T-helper 1 cell treated with Interleukin-12 subunit alpha and Interleukin-12 subunit beta and Interleukin-4 antibody, amounts not matched to agents 30 μg/mL and 1 μg/mL, for 36 hours (primary cell): ENCODE results near the gene OR13C3.

Experiments
- H3K27ac Mint-ChIP-seq: one replicate; pipeline ENCODE4 v1.8.0; 2021; ENCODE audit warnings: mild to moderate bottlenecking, mixed read lengths
- H3K27me3 Mint-ChIP-seq: one replicate; pipeline ENCODE4 v1.8.0; 2021; ENCODE audit warnings: low read depth, mixed read lengths
- H3K36me3 Mint-ChIP-seq: one replicate; pipeline ENCODE4 v1.8.0; 2021; ENCODE audit warnings: low read depth, mixed read lengths
- H3K4me1 Mint-ChIP-seq: one replicate; pipeline ENCODE4 v1.8.0; 2021; ENCODE audit warnings: low read depth, mixed read lengths
- H3K4me3 Mint-ChIP-seq: one replicate; pipeline ENCODE4 v1.8.0; 2021; ENCODE audit warnings: mild to moderate bottlenecking, moderate library complexity, mixed read lengths
- H3K9me3 Mint-ChIP-seq: one replicate; pipeline ENCODE4 v1.8.0; 2021; ENCODE audit warnings: mixed read lengths

OR13C3 gene

GRCh38 chr9:104506565-104506964, 30.1 kb downstream of the OR13C3 start:
- Mint-ChIP-seq H3K27me3 (no peaks in the 10 kb centered on the region), H3K27ac (no peak overlapping the region), H3K4me1 (no peaks in the 10 kb centered on the region), H3K9me3 (no peaks in the 10 kb centered on the region), H3K4me3 (no peak overlapping the region), H3K36me3 (no peaks in the 10 kb centered on the region)

GRCh38 chr9:104503963-104504362, 32.7 kb downstream of the OR13C3 start, which contains the start of gene OR13F1:
Gene OR13F1 (plus strand): TSS chr9:104504263. CDS start chr9:104504263, 0 bp downstream.
- Mint-ChIP-seq H3K27me3 (no peaks in the 10 kb centered on the region), H3K36me3 (no peaks in the 10 kb centered on the region), H3K9me3 (no peaks in the 10 kb centered on the region), H3K4me1 (no peaks in the 10 kb centered on the region), H3K4me3 (no peak within 1 kb of the TSS), H3K27ac (no peak within 1 kb of the TSS)

GRCh38 chr9:104503440-104503839, 33.2 kb downstream of the OR13C3 start:
- Mint-ChIP-seq H3K27me3 (no peaks in the 10 kb centered on the region), H3K9me3 (no peaks in the 10 kb centered on the region), H3K27ac (no peak overlapping the region), H3K4me3 (no peak overlapping the region), H3K4me1 (no peaks in the 10 kb centered on the region), H3K36me3 (no peaks in the 10 kb centered on the region)

GRCh38 chr9:104494808-104495207, 41.8 kb downstream of the OR13C3 start:
- H3K9me3 Mint-ChIP-seq, result no peaks in the 10 kb centered on the region
- H3K27ac Mint-ChIP-seq, result no peak overlapping the region
- no peaks in the 10 kb centered on the region for H3K36me3 Mint-ChIP-seq
- H3K27me3 Mint-ChIP-seq, result no peaks in the 10 kb centered on the region
- H3K4me3 Mint-ChIP-seq, result no peak overlapping the region
- no peaks in the 10 kb centered on the region for H3K4me1 Mint-ChIP-seq
